ENCODE results near the gene ARAF. TPM values are rescaled to one million over a fixed set of nuclear protein-coding genes. Genes with fewer than 3 reads are reported as not detected.

The ARAF gene
- total RNA-seq, 1 experiment from 2014 or later: 60.0 TPM

DNA sequence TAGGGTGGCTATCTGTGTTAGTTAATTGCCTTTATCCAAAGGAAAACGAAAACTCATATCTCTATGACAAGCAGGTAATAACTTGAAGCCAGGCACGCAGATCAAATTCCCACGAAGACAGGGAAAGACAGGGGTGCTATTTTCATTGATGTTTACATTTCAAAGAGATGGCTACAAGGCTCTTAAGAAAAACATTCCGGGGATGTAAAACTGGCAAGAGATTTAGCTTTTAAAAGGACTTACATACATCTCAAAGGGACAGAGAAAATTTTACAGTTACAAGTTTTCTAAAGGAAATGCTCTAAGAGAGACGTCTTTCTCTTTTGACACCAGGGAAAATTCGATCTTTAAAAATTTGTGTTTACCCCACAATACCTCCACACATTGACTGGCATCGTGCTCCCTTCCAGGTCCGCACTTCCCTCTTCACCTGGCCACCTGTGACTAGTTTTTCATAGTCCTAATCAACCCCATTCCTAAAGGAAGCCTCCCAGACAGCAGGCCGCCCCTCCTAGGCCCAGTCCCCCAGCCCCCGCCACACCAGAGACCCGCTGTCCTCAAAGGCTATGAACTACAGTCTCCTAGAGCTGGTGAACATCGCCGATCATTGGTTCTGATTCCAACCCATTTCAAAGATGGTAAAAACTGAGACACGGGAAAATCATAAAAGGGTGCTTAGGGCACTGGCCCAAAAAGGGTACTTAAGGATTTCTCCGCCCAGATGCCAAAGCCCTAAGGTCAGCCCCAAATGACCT lies 649 bp upstream of the ARAF start:
- Histone ChIP-seq H3K36me3 (ENCODE audit: insufficient read depth, low read length, poor library complexity, severe bottlenecking) (peaks cover 22% of the 10 kb centered on the region), H3K27ac (ENCODE audit: low read depth, low read length, poor library complexity, severe bottlenecking) (peak overlapping the region; percentile 93), H3K4me3 (ENCODE audit: low read depth, low read length, poor library complexity, severe bottlenecking) (peak overlapping the region; percentile 69), H3K9me3 (ENCODE audit: low read depth, low read length, poor library complexity, severe bottlenecking) (no peaks in the 10 kb centered on the region), H3K27me3 (replicated peaks; ENCODE audit: insufficient read depth, low read depth, low read length, poor library complexity) (no peaks in the 10 kb centered on the region), H3K4me1 (ENCODE audit: insufficient read depth, low read length, poor library complexity, severe bottlenecking) (no peaks in the 10 kb centered on the region)
- intact Hi-C loops (cut with micrococcal nuclease; ENCODE audit: unreplicated experiment): loop anchor here (5.0 kb wide), 2 partner anchors 82 to 467 kb away; no protein-coding TSS in a partner anchor
- POLR2A ChIA-PET (ENCODE audit: low non-redundant PET): no interaction called here
- DNase-seq (ENCODE audit: low spot score): no peak
- CTCF ChIA-PET: no interaction called here
- TF ChIP-seq, protein P1, sequence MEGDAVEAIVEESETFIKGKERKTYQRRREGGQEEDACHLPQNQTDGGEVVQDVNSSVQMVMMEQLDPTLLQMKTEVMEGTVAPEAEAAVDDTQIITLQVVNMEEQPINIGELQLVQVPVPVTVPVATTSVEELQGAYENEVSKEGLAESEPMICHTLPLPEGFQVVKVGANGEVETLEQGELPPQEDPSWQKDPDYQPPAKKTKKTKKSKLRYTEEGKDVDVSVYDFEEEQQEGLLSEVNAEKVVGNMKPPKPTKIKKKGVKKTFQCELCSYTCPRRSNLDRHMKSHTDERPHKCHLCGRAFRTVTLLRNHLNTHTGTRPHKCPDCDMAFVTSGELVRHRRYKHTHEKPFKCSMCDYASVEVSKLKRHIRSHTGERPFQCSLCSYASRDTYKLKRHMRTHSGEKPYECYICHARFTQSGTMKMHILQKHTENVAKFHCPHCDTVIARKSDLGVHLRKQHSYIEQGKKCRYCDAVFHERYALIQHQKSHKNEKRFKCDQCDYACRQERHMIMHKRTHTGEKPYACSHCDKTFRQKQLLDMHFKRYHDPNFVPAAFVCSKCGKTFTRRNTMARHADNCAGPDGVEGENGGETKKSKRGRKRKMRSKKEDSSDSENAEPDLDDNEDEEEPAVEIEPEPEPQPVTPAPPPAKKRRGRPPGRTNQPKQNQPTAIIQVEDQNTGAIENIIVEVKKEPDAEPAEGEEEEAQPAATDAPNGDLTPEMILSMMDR (conservative IDR thresholded peaks at IDR 0.05; ENCODE audit: low read depth, low read length): no peak
- no peak for TF ChIP-seq EZH2 (IDR thresholded peaks at IDR 0.05; ENCODE audit: borderline replicate concordance, low read depth, low read length, poor library complexity, severe bottlenecking)
- TSS peak; percentile 65 for BruUV-seq (replicated peaks)

DNA sequence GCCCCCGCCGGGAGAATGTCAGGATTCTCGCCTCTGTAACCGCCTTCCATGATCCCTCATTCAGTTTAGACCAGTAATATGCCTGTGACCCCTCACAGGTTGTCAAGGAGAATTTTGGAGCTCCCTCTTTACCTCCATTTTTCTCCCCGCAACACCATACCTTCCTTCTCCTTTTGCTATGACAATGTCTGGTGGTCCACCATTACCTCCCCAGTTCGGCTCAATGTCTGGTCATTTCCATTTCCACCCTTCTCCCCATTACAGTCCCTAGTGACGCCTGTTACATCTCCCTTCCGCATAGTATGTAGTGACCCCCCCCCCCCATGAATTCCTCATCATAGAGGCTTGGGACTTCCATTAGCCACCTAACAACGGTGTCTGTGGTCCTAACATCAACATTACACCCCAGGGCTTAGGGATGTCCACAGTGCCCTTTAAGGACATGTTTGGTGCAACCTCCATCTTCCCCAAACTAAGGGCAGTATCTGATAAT lies 700 bp downstream of the ARAF start:
- no peak for TF ChIP-seq EZH2 (IDR thresholded peaks at IDR 0.05; ENCODE audit: borderline replicate concordance, low read depth, low read length, poor library complexity, severe bottlenecking)
- TF ChIP-seq, protein P1 (conservative IDR thresholded peaks at IDR 0.05; ENCODE audit: low read depth, low read length): no peak
- no peak for DNase-seq (ENCODE audit: low spot score)
- H3K36me3 ChIP-seq (ENCODE audit: insufficient read depth, low read length, poor library complexity, severe bottlenecking): peaks cover 29% of the 10 kb centered on the region
- ChIA-PET CTCF (interaction anchor here (0.7 kb wide), 2 partner anchors 271 to 507 kb away, joined by 9 read pairs; no protein-coding TSS in a partner anchor), POLR2A (ENCODE audit: low non-redundant PET) (no interaction called here)
- H3K4me1 ChIP-seq (ENCODE audit: insufficient read depth, low read length, poor library complexity, severe bottlenecking): no peaks in the 10 kb centered on the region
- peak overlapping the region; percentile 93 for H3K27ac ChIP-seq (ENCODE audit: low read depth, low read length, poor library complexity, severe bottlenecking)
- no peaks in the 10 kb centered on the region for H3K9me3 ChIP-seq (ENCODE audit: low read depth, low read length, poor library complexity, severe bottlenecking)
- H3K4me3 ChIP-seq (ENCODE audit: low read depth, low read length, poor library complexity, severe bottlenecking): peak overlapping the region; percentile 69
- BruUV-seq (replicated peaks): TSS peak; percentile 55
- H3K27me3 ChIP-seq (replicated peaks; ENCODE audit: insufficient read depth, low read depth, low read length, poor library complexity): no peaks in the 10 kb centered on the region
- intact Hi-C loops (cut with micrococcal nuclease; ENCODE audit: unreplicated experiment): loop anchor here (5.0 kb wide), 2 partner anchors 81 to 466 kb away; no protein-coding TSS in a partner anchor

DNA sequence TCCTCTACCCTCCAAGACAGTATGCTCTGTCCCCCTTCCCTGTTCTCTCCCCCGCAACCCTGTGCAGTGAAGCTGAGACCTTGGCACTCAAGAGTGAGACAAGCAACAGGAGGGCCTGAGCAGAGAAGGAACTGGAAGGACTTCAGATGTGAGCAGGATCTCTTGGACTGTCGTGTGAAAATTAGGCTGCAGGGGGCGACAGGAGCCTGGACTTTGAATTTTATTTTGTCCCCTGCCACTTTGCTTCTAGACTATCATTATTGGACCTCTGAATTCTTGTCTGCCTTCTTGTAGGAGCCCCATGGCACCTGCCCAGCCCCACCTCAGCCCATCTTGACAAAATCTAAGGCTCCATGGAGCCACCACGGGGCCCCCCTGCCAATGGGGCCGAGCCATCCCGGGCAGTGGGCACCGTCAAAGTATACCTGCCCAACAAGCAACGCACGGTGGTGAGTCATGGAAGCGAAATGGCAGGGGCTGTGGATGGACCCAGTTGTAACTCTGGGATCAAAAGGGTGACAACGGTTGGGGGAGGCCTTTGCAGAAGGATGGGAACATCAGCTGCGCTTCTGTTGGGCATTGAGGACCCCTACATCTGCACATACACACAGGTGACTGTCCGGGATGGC lies 1.7 kb downstream of the ARAF start:
- no peak for TF ChIP-seq EZH2 (IDR thresholded peaks at IDR 0.05; ENCODE audit: borderline replicate concordance, low read depth, low read length, poor library complexity, severe bottlenecking)
- TF ChIP-seq, protein P1 (conservative IDR thresholded peaks at IDR 0.05; ENCODE audit: low read depth, low read length): peak; percentile 53
- POLR2A ChIA-PET (ENCODE audit: low non-redundant PET): no interaction called here

More for the DNA sequence above, 1.7 kb downstream of the ARAF start:
- H3K27ac ChIP-seq (ENCODE audit: low read depth, low read length, poor library complexity, severe bottlenecking): no peak overlapping the region
- no peak overlapping the region for H3K4me3 ChIP-seq (ENCODE audit: low read depth, low read length, poor library complexity, severe bottlenecking)
- CTCF ChIA-PET: no interaction called here
- no peaks in the 10 kb centered on the region for H3K9me3 ChIP-seq (ENCODE audit: low read depth, low read length, poor library complexity, severe bottlenecking)
- peaks cover 39% of the 10 kb centered on the region for H3K36me3 ChIP-seq (ENCODE audit: insufficient read depth, low read length, poor library complexity, severe bottlenecking)
- BruUV-seq (replicated peaks): no TSS peak
- H3K4me1 ChIP-seq (ENCODE audit: insufficient read depth, low read length, poor library complexity, severe bottlenecking): no peaks in the 10 kb centered on the region
- intact Hi-C loops (cut with micrococcal nuclease; ENCODE audit: unreplicated experiment): loop anchor here (5.0 kb wide), 2 partner anchors 80 to 465 kb away; no protein-coding TSS in a partner anchor
- no peaks in the 10 kb centered on the region for H3K27me3 ChIP-seq (replicated peaks; ENCODE audit: insufficient read depth, low read depth, low read length, poor library complexity)
- DNase-seq (ENCODE audit: low spot score): peak; percentile 61
